HG03565 (cell line): ENCODE results near the gene ARHGAP4.

ENCODE experiments used
- ATAC-seq: cut with Tn5 transposase; IDR thresholded peaks from one replicate; pipeline ENCODE4 v1.9.1; 2021; ENCODE audit warnings: mild to moderate bottlenecking, moderate library complexity; ENCODE audit not compliant: unreplicated experiment

Gene ARHGAP4

DNA sequence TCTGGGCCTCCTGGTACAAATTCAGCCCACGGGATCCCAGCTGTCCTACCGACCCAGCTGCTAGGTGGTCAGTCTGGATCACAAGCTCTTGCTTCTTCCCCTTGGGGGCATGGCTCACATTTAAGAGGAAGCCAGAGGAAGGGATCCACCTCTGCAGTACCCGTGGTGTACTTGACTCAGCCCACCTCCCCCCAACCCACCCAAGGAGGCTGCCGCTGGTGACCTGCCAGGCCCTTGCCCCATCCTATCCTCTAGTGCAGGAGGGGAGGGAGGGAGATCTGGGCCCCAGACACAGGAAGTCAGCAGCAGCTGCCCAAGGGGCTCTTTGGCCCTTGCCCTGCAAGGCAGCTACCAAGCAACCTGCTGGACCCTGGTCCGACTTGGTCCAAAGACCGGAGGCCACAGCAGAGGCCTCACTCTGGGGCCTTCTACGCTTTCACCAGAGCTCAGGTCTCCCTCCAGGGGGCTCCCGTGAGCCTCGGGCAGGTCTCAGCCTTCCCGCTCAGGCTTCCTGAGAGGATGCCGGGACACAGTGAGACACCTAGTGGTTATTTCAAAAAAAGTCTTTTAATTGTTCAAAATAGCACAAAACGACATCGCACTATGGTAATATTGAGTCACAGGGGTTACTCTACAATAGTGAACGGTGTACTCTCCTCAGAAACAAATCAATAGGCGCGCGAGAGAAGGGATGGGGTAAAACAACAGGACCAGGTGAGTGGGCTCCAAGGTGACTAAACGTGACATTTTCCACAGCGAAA is 21.1 kb upstream of the ARHGAP4 start:
- ATAC-seq = peak; percentile 45

DNA sequence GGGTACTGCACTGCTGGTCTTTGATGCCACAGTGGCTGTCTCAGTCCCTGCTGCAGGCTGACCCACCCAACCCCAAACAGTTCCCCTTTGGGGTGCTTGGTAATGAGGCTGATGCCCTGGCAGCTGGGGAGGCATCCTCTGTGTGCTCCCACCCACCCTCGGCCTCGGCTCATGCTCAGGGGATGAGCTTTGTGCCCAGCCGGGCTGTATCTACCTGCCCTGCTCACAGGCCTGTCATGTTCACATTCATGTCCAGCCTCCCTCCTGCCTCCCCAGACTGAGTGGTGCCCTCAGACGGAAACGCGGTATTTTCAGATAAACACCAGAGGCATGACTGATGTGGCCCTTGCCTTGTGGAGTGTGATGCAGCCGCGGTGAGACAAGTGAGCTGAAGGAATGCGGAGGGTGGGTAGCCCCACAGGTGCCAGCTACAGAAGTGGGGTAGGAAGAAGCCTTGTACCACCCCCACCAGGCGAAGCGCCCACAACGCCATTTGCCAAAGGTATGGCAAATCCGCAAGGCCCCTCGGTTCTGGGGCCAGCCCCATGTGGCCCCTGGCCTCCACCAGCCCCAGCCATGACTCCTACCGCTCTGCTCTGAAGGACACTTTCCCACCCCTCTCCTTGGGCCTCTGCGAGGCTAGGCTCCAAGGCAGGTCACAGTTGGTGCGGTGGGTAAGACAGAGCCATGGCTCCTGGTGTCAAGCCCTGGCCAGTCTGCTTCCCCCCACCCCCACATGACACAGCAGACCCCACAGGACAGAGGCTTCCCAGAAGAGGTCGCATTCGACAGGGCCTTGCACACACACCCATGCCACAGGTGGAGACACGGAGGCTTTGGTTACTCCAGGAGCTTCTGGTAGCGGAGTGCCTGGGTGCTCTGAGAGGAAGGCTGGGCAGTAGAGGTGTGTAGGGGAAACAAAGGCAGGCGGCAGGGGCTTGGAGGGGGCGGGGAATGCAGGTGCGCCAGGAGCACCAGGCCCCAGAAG is 20.2 kb upstream of the ARHGAP4 start:
- ATAC-seq = no peak

DNA sequence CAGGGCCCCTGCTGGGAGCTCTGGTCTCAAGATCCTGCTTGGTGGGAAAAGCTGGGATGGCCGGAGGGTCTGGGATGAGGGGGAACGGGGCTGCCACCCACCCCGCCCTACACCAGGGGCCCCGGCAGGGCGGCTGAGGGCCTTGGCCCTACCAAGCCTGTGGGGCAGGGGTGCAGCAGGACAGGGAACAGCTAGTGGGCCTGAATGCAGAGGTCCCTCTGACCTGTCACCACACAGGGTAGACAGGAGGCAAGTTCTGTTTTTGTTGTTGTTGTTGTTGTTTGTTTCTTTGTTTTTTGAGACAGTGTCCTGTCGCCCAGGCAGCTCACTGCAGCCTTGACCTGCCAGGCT is 18.7 kb upstream of the ARHGAP4 start:
- ATAC-seq = no peak

DNA sequence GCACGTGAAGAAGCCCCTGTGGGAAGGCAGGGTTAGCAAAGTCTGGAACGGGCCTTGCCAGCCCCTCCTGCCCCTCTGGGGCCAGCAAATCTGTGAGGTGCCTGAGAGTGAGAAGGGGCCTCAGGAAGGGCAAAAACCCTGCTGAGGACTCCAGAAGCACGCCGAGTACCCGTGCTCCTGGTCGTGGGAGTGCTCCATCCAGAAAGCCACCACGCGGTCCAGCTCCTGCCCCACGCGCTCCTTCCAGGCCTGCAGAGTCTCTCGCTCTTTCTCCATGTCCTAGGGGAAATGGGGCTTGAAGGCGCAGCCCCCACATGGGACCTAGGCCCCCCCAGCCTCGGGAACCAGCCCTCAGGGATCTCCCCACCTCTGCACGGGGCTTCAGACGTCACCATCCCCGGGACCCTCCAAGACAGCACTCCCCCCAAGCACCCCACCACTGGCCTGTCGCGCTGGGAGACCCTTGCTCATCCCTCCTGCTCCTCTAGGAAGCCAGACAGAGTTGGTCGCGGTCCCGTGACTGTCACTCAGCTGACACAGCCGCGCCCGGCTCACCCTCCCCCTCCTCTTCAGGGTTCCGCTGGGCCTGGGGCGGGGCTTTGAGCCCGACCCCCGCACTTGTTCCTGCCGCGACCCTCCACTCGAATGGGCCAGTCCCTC is 18.2 kb upstream of the ARHGAP4 start, which contains the start of gene RENBP:
TSS of gene RENBP (minus strand) at position 504 of the 660 bp plus-strand sequence. CDS start at position 471, 33 bp downstream.
- no peak for ATAC-seq

DNA sequence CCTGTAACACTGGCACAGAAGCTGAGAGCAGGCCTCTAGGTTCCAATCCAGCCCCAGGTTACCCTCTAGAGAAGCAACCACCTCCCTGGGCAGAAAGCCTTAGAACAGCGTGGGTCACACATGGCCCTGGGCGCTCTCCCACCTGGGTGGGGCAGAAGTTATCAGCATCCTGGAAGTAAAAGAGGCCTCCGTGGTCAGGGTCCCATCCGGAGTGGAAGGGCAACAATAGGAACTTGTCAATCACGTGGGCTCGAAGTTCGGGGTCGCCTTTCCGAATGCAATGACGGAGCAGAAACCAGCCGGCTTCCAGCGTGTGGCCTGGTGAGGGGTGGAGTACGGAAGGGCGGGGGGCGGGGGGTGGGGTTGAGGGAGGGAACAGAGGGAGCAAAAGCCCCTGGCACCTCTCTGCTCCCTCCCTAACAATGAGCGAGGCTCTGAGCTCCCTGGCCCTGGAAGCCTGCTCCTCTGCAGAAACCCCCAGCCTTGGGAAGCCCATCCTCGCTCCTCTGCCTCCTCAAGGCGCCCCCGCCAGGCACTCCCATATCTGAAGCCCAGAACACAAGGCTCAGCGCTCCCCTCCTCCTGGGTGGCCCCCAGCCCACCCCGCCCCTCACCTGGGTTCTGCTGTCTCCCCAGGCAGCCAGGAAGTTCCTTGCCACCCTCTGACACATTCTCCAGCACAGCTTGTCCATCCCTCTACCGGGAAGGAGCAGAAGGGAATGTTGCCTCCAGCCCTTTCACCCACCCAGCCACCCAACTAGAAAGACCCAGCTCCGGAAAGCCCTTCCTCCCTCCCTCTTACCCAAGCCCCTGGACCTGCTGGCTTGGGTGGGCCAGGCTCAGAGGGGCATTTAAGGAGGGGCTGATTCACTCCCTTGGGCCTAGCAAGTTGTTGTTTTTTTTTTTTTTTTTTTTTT is 15.5 kb upstream of the ARHGAP4 start:
- ATAC-seq = no peak

DNA sequence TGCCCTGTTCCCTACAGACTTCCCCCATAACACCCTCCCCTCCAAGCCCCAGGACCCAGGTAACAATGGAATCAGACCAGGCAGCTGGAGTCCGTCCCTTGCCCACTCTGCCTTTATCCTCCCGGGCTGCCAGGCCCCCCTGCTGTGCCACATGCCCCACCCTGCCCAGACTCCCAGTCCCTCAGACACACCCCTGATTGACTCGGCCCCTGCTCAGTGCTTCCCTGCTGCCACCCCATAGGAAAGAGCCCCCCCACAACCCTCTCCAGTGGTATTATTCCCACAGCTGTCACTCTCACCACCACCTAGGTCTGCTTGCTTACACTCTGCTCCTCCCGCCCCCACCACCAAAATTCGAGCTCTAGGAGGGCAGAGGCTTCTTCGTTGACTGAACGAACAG is 13.5 kb upstream of the ARHGAP4 start:
- no peak for ATAC-seq

DNA sequence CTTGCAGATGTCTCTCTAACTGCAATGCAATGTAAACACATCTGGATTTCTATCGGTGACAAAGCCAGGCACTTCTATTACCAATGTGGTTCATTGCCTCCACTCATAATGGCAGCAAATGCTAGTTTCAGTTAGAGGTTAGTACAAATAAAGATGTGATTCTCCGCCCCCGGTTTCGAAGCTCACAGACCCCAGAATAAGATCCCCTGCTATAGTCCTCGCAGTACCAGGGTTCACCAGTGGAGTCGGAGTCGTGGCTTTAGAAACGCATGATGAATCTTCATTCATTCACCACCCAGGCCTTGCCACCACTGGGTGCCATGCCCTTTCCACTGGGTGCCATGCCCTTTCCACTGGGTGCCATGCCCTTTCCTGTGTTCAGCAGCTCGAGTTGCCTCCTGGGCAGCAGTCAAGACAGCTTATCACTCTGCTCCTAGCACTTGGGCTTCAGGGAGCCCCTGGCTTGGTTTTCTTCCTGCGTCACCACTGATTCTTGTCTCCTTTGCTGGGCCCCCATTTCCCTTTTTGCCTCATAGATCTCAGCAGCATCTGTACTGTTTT is 12.2 kb upstream of the ARHGAP4 start:
- ATAC-seq = no peak

DNA sequence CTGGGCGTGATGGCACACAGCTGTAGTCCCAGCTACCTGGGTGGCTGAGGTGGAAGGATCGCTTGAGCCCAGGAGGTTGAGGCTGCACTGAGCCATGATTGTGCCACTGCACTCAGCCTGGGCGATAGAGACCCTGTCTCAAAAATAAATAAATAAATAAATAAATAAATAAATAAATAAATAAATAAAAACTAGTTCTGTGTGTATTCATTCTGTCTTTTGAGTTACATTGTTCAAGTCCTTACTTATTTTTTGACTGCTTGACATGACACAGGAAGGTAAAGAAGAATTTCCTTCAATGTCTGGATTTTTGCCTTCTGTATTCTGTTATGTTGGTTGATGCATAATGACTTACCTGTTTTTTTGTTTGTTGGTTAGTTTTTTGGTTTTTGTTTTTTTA is 11.0 kb upstream of the ARHGAP4 start:
- ATAC-seq = no peak

DNA sequence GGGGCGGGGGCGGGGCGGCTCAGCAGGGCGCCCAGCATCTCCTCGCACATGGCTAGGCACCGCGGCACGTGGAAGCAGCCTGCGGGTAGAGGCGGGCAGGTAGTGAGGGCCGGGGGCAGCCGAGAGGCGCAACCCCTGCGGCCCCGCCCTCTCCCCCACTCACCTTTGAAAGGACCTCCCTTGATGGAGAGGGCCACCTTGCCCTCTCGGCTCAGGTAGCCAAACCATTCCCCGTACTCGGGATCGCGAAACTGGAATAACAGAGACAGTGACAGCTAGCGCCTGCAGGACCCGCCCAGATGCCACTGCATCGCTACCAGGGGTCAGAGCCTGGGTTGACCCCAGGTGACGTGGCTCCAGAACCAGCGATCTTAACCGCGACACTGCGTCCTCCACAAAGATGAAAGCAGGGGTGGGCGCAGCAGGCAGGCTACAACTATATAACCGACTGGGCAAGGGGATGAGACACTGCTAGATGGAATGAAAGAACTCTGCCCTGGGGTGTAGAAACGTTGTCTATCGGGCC is 9.3 kb upstream of the ARHGAP4 start:
- no peak for ATAC-seq

DNA sequence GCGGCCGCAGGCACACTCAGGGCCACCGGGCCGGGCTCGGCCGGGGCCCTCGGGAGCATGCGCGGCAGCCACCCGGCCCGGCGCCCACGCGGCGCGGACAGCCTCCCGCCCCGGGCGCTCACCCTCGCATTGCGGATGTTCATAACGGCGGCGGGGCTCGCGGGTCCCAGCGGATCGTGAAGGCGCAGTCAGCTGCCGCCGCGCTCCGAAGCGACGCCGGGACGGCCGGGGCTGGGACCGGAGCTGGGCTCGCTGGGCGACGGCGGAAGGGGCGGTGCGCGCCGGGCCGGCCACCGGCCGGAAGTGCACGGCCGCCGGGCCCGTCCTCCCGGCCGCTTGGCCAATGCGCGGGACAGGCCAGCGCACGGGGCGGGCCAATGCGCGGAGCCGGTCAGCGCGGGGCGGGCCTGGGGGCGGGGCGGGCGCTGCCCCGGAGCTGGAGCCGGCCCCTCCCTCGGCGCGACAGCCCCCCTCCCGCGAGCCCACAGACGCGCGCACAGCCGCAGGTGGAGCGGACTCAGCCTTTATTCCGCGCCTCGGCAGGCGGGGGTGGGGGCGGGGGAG is 8.8 kb upstream of the ARHGAP4 start, which contains the start of gene NAA10:
TSS of gene NAA10 (minus strand) at position 276 of the 564 bp plus-strand sequence. CDS start at position 143, 133 bp downstream.
- peak; percentile 69 for ATAC-seq

DNA sequence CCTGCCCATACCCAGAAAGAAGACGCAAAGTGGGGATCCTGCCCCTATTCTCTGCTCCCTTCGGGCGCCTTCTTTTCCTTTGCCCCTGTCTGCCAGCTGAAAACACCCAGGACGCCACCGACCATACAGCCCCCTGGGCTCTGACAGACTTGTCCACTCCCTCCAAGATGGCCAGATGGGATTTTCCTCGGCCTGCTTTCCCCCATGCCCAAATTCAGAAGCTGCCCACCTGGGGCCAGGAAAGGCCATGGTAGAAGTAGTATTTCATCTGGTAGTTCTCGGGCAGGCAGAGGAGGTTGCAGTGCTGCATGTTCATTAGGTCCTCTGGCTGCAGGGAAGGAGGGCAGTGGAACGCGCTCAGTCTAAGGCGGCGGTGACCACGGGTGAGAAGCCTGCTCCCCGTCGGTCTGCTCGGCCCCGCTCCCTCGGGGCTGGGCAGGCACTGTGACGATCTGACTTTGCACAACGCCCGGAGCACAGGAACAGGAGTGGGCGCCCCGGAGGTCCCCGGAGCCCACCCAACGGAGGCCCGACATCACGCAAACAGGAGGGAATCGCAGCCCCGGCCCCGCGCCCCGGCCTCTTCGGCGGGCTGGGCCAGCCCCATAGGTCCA is 8.2 kb upstream of the ARHGAP4 start:
- ATAC-seq = peak; percentile 8

DNA sequence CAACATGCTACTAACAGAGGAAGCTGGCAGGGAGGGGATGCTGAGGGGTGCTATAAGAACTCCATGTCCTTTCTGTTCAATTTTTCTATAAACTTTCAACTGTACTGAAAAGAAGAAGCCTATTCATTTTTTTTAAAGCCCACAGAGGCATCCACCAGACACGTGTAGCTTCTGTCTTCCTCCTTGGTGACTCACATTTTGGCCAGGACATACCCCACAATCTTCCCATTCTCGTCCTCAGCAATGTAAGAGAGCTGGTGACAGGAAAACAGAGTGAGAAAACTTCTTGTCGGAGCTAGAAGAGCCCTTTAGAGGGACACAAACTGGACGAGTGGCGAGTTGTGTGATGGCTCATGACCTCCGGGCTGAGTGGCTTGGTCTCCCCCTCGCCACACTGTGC is 7.7 kb upstream of the ARHGAP4 start:
- no peak for ATAC-seq

DNA sequence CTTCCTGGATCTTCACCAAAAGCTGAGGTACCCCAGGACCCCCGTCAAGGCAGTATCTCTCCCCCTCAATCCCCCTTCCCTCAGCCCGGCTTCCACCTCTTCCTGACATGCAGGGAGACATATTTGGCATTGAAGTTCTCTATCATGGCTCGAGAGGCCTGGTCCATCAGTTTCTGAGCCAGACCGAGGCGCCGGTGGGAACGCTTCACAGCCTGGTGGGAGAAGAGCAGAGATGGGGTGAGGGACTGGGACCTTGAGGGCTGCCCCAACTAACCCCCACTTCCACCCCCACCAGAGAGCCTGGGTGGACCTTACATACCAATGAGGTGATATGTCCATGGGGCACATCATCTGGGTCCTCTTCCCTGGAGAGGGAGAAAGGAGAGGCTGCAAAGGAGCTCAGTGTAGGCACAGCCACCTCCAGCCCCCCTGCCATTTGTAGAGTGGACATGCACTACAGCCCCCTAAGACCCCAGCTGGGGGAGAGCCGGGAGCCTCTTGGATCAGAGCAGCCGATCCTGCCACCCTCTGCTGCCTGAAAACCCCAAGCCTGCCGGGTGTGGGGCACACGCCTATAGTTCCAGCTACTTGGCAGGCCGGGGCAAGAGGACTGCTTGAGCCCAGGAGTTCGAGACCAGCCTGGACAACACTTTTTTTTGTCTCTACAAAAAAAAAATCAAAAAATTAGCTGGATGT is 6.3 kb upstream of the ARHGAP4 start:
- ATAC-seq = no peak

DNA sequence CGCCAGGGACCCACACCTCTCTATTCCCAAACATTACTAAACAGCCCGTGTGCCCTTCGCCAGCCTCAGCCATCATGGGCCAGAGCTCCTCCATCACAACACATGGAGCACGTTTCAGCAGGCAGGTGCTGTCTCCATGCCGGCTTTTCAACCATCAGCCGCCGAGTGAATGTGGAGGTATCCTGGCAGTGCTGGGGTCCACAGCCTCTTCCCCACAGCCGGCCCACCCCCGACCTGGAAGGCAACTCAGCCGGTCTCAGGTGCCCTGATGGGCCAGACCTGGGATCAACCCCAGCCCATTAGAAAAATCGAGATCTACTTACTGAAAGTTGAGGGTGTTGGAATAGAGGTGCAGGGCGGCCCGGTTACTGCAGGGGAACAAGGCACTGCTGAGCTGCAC is 5.7 kb upstream of the ARHGAP4 start:
- ATAC-seq = no peak

DNA sequence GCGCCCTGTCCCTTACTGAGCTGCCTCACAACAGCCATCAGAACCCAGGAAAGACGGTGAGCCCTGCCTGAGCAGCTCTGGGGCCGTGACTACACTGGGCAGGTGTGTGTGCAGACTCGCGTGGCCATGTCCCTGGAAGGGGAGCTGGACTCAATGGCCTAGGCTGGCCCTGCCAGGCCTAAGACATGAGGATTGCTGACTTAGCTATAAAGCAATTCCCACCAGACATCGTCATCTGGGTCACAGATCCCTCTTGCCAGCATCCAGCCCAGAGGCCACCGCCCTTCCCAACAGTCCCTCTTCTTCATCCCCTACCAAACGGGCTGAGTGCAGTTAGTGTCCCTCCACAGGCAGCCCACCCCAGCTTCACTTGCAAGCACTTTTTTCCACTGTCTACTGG is 5.1 kb upstream of the ARHGAP4 start:
- no peak for ATAC-seq

DNA sequence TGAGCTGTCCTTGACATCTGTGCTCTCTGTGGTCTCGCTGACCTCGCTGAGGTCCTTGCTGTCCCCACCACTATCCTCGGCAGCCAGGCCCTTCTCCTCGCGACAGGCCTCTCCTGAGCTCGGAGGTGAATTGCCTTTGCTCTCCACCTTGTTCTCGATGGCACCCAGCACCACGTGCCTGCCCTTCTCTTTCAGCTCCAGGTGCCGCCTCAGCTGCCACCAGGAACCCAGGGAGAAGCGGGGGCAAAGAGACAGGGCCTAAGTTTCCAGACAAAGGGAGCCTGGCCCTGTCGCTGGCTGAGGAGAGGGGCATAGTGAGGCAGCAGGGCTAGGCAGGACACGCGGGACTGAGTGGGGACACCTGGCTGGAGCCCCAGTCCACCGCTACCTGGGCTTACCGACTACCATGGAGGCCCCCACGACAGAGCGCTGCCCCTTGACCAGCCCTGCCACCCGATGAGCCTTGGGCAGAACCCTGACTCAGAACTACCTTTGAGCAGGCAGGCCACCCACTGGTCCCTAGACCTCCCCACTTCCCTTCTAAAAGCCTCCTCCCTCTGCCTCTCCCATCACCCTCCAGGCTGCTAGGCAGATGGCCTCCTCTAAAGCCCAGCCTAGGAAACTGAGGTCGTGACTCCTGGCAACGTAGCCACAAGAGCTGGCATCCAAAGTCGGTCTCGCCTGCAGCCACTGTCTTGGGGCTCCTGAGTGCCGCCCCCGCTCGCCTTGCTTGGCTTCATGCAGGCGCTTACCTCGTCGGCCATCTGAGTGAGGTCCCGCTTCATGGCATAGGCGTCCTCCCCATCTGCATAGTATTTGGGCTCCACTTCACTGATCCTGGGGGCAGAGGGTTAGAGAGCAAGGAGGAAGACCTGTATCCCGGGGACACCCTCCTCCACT is 4.2 kb upstream of the ARHGAP4 start:
- no peak for ATAC-seq

DNA sequence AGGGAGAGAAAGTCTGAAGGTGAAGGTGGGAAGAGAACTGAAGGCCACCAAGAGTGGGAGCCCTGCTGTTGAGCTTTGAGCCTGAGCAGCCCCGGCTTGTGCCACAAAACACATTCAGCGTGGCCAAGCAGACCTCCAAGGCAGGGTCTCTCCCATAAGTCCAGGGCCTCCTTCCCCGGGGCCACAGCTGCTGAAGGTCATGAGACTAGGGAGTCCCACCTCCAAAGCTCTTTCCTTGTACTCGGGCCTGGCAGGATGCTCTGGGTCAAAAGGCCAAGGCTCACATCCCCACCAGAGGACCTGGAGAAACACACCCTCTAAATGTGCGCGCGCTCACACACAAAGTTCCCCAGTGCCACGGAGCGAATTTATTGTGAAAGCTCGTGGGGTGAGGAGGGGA is 3.5 kb upstream of the ARHGAP4 start:
- ATAC-seq = no peak
